CD4-positive, CD25-positive, alpha-beta regulatory T cell (primary cell): Measurements from ENCODE around the gene PIH1D2. TPM values are rescaled to one million over a fixed set of nuclear protein-coding genes. Genes with fewer than 3 reads are reported as not detected.
"Not testable (repeated sequence)": the region's sequence is repeated elsewhere in the genome, so short reads cannot be mapped to it uniquely, and the experiment has no call there.

Experiments used
- ATAC-seq, 2 donors: fragments of 150-1000 bp; cut with Tn5 transposase; one replicate each; pipeline ENCODE4 v1.10.0; 2021; ENCODE audit warnings: low read depth in 2 of 2, moderate number of reproducible peaks in 2 of 2, moderate library complexity in 1 of 2
- DNase-seq, 3 donors: peaks; one replicate each; pipeline versions ENCODE4 v3.0.0 to v3.0.0-alpha.2; 2012 to 2022; ENCODE audit warnings: mixed read lengths in 1 of 3
- H3K27ac ChIP-seq: one replicate; pipeline ENCODE4 v1.7.0; 2013; ENCODE audit warnings: mild to moderate bottlenecking, low read length; ENCODE audit not compliant: insufficient read depth, poor library complexity, severe bottlenecking
- H3K27me3 ChIP-seq: one replicate; pipeline ENCODE4 v1.7.0; 2013; ENCODE audit warnings: low read length; ENCODE audit not compliant: control insufficient read depth, insufficient read depth
- H3K36me3 ChIP-seq: one replicate; pipeline ENCODE4 v1.7.0; 2013; ENCODE audit warnings: mild to moderate bottlenecking, low read length, moderate library complexity; ENCODE audit not compliant: control insufficient read depth, insufficient read depth
- H3K4me1 ChIP-seq: 2 replicates; pipeline ENCODE4 v1.7.0; 2013; ENCODE audit warnings: mild to moderate bottlenecking, low read length; ENCODE audit not compliant: insufficient read depth, control insufficient read depth, poor library complexity, severe bottlenecking
- H3K4me3 ChIP-seq: one replicate; pipeline ENCODE4 v1.7.0; 2013; ENCODE audit warnings: low read depth, mild to moderate bottlenecking, low read length, moderate library complexity
- H3K9me3 ChIP-seq, 2 experiments: 1 replicate in 1 of 2; 2 replicates in 1 of 2; pipeline ENCODE4 v1.7.0; 2013; ENCODE audit warnings: low read length in 2 of 2, mild to moderate bottlenecking in 1 of 2, moderate library complexity in 1 of 2; ENCODE audit not compliant: control insufficient read depth in 2 of 2
- H3K27ac Mint-ChIP-seq, 3 donors: one replicate each; pipeline ENCODE4 v1.8.0; 2020 to 2022; ENCODE audit warnings: mild to moderate bottlenecking in 3 of 3, mixed read lengths in 3 of 3, moderate library complexity in 2 of 3
- H3K27me3 Mint-ChIP-seq: one replicate; pipeline ENCODE4 v1.8.0; 2022; ENCODE audit warnings: mild to moderate bottlenecking, mixed read lengths
- H3K36me3 Mint-ChIP-seq: one replicate; pipeline ENCODE4 v1.8.0; 2020; ENCODE audit warnings: mixed read lengths
- H3K4me1 Mint-ChIP-seq, 4 donors: one replicate each; pipeline ENCODE4 v1.8.0; 2020 to 2022; ENCODE audit warnings: mixed read lengths in 4 of 4, mild to moderate bottlenecking in 1 of 4
- H3K4me3 Mint-ChIP-seq, 4 donors: one replicate each; pipeline ENCODE4 v1.8.0; 2020 to 2022; ENCODE audit warnings: mild to moderate bottlenecking in 4 of 4, mixed read lengths in 4 of 4, moderate library complexity in 3 of 4
- H3K9me3 Mint-ChIP-seq, 7 donors: one replicate each; pipeline ENCODE4 v1.8.0; 2020 to 2022; ENCODE audit warnings: mixed read lengths in 7 of 7, mild to moderate bottlenecking in 3 of 7, moderate library complexity in 2 of 7
- polyA plus RNA-seq, 4 donors: library from polyadenylated mRNA; unstranded; fragments of 300-500 nt; fragmentation: Illumina TruSeq; gene quantifications; one replicate each; pipeline ENCODE4 v1.2.3, GENCODE V29; 2021
- total RNA-seq: library from RNA; stranded (reverse); gene quantifications from one replicate; pipeline ENCODE4 v1.2.3, GENCODE V29; 2022

The PIH1D2 gene
- total and polyA plus RNA-seq, 5 donors from 2014 or later = 0.47 TPM; not detected in 4

DNA sequence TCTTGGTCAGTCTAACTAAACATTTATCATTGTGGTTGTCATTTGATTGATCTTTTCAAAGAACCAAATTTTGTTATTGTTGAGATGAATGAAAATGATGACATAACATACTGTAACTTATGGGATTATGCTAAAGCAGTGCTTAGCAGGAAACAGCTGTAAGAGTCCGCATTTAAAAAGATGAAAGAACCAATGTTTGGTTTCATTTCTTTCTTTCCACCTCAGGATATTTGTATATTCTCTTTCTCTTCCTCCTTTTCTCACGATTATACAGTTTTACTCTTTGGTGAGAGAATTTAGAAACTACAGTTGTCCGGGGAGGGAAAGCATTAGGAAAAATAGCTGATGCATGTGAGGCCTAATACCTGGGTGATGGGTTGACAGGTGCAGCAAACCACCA lies 23.1 kb downstream of the PIH1D2 start:
- Histone ChIP-seq H3K9me3 (no peaks in the 10 kb centered on the region), H3K27me3 (no peaks in the 10 kb centered on the region), H3K4me3 (no peak overlapping the region), H3K27ac (no peak overlapping the region), H3K36me3 (peaks cover 42% of the 10 kb centered on the region), H3K4me1 (no peaks in the 10 kb centered on the region)
- H3K36me3 Mint-ChIP-seq = peaks cover 59% of the 10 kb centered on the region
- ATAC-seq (no peak), DNase-seq (no peak)
- no peaks in the 10 kb centered on the region for H3K27me3 Mint-ChIP-seq
- no peak overlapping the region for H3K27ac Mint-ChIP-seq
- no peak overlapping the region for H3K4me3 Mint-ChIP-seq
- peaks cover 10 to 24% (median 16%) of the 10 kb centered on the region in 4 donors for H3K4me1 Mint-ChIP-seq
- H3K9me3 Mint-ChIP-seq = no peaks in the 10 kb centered on the region

DNA sequence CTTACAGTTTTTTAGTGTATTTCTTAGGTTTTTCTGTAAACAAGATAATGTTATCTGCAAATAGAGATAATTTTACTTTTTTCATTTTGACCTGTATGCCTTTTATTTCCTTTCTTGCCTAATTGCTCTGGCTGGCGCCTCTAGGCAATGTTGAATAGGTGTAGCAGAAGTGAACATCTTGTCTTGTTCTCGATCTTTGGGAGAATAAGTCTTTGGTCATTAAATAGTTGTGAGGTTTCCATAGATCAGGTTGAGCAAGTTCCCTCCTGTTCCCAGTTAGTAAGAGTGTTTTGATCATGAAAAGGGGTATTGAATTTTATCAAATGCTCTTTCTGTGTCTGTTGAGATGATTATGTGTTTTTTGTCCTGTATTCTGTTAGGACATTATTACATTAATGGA lies 24.0 kb downstream of the PIH1D2 start:
- Histone ChIP-seq H3K27ac (no peak overlapping the region), H3K27me3 (no peaks in the 10 kb centered on the region), H3K4me3 (no peak overlapping the region), H3K36me3 (peaks cover 49% of the 10 kb centered on the region), H3K9me3 (no peaks in the 10 kb centered on the region), H3K4me1 (no peaks in the 10 kb centered on the region)
- Mint-ChIP-seq H3K36me3 (peaks cover 64% of the 10 kb centered on the region), H3K27ac (no peak overlapping the region), H3K4me1 (peaks cover 10 to 24% (median 16%) of the 10 kb centered on the region in 4 donors), H3K4me3 (no peak overlapping the region), H3K9me3 (no peaks in the 10 kb centered on the region), H3K27me3 (no peaks in the 10 kb centered on the region)
- DNase-seq (no peak), ATAC-seq (no peak)

DNA sequence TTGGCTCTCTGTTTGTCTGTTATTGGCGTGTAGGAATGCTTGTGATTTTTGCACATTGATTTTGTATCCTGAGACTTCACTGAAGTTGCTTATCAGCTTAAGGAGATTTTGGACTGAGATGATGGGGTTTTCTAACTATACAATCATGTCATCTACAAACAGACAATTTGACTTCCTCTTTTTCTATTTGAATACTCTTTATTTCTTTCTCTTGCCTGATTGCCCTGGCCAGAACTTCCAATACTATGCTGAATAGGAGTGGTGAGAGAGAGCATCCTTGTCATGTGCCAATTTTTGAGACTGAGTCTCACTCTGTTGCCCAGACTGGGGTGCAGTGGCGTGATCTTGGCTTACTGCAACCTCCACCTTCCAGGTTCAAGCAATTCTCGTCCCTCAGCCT lies 25.6 kb downstream of the PIH1D2 start:
- not testable (repeated sequence) for H3K27me3 Mint-ChIP-seq, H3K27ac Mint-ChIP-seq, H3K9me3 Mint-ChIP-seq, H3K4me3 Mint-ChIP-seq, H3K27me3 ChIP-seq, ATAC-seq, DNase-seq, H3K27ac ChIP-seq, H3K4me1 ChIP-seq, H3K4me3 ChIP-seq, H3K9me3 ChIP-seq
- Mint-ChIP-seq H3K4me1 (peaks cover 10 to 24% (median 16%) of the 10 kb centered on the region in 4 donors), H3K36me3 (peaks cover 65% of the 10 kb centered on the region)
- peaks cover 58% of the 10 kb centered on the region for H3K36me3 ChIP-seq

DNA sequence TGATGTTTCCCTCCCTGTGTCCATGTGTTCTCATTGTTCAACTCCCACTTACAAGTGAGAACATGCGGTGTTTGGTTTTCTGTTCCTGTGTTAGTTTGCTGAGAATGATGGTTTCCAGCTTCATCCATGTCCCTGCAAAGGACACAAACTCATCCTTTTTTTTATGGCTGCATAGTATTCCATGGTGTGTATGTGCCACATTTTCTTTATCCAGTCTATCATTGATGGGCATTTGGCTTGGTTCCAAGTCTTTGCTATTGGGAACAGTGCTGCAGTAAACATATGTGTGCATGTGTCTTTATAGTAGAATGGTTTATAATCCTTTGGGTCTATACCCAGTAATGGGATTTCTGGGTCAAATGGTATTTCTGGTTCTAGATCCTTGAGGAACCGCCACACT lies 27.2 kb downstream of the PIH1D2 start:
- not testable (repeated sequence) for H3K27ac ChIP-seq, H3K27ac Mint-ChIP-seq, H3K4me1 ChIP-seq, H3K4me3 Mint-ChIP-seq, H3K9me3 ChIP-seq, H3K4me3 ChIP-seq, DNase-seq, H3K27me3 ChIP-seq, H3K9me3 Mint-ChIP-seq, H3K27me3 Mint-ChIP-seq, ATAC-seq
- Mint-ChIP-seq H3K36me3 (peaks cover 65% of the 10 kb centered on the region), H3K4me1 (peaks cover 10 to 31% (median 17%) of the 10 kb centered on the region in 4 donors)
- peaks cover 52% of the 10 kb centered on the region for H3K36me3 ChIP-seq

DNA sequence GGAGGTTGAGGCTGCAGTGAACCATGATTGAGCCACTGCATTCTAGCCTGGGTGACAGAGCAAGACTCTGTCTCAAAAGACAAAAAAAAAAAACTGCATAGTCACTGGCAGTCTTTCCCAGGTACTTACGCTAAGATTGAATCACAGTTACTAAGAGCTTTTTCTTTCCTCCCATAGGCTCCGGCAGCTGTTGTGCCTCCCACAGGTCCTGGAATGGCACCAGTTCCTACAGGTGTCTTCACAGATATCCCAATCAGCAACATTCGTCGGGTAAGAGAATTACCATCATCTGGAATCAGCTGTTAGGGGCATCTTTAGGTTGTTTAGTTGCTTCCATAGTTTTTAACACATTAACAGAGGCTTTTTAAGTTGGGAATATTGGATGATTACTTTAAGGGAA lies 28.9 kb downstream of the PIH1D2 start:
- Histone ChIP-seq H3K36me3 (peaks cover 51% of the 10 kb centered on the region), H3K27me3 (no peaks in the 10 kb centered on the region), H3K4me1 (no peaks in the 10 kb centered on the region), H3K4me3 (no peak overlapping the region), H3K9me3 (no peaks in the 10 kb centered on the region), H3K27ac (no peak overlapping the region)
- Mint-ChIP-seq H3K27ac (no peak overlapping the region), H3K36me3 (peaks cover 65% of the 10 kb centered on the region), H3K27me3 (no peaks in the 10 kb centered on the region), H3K4me1 (peaks cover 9 to 30% (median 16%) of the 10 kb centered on the region in 4 donors), H3K4me3 (no peak overlapping the region), H3K9me3 (no peaks in the 10 kb centered on the region)
- DNase-seq (no peak), ATAC-seq (no peak)

DNA sequence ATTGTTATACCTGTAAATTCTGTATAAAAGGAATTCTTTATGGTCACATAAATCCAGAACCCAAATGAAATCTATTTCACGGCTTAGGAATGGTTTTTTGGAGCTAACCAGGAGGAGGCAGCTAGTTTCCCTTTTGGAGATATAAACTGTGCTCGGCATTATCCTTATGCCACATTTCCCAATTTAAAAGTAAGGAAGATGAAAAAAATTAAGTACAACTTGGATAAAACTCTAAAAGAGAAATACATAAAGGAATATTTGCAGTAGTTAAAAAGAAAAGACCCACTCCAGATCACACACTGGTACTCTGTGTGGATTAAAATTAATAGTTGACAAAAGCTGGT lies 30.9 kb downstream of the PIH1D2 start:
- Histone ChIP-seq H3K27me3 (no peaks in the 10 kb centered on the region), H3K4me1 (no peaks in the 10 kb centered on the region), H3K36me3 (peaks cover 57% of the 10 kb centered on the region), H3K27ac (no peak overlapping the region), H3K4me3 (no peak overlapping the region), H3K9me3 (no peaks in the 10 kb centered on the region)
- DNase-seq (no peak), ATAC-seq (no peak)
- Mint-ChIP-seq H3K4me1 (peaks cover 3 to 20% (median 6%) of the 10 kb centered on the region in 4 donors), H3K4me3 (no peak overlapping the region), H3K27me3 (no peaks in the 10 kb centered on the region), H3K36me3 (peaks cover 65% of the 10 kb centered on the region), H3K27ac (peak overlapping the region in 1 of 3 donors; percentile 20), H3K9me3 (no peaks in the 10 kb centered on the region)

DNA sequence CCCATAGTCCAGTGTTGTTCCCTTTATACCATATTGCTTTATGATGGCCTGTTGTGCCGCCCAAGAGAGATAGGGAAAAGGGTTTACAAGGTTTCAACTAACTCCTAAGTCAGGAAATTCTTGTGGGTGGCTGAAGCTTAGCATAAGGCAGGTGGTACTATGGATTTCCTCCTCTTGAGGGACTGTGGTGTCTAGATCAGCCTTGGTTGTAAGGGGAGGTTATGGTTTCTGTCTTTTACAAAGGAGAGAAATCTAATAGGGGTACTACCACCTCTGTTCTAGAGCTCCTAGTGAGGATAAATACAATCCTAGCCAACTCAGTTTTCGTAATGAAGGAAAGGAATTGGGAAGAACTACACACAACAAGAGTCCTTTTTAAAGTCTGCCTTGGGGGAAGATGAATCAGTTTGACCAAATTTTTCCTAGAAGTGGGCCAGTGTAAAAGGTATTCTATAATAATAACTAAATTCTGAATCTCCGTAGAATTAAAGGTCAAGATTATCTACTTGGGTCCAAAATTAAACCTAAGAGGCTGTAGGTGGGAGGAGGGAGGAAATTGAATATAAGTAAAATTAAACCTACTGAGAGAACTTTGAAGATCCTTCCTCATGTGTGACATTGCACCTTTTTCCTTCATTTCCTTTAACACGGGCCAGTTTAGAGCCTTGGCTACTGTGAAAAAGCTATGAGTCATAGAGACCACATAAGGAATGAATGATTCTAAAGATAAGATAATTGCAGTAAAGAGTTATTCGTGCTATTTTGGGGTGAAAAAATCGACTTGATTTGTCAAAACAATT lies 31.5 kb downstream of the PIH1D2 start:
- Histone ChIP-seq H3K27ac (no peak overlapping the region), H3K36me3 (peaks cover 63% of the 10 kb centered on the region), H3K4me1 (no peaks in the 10 kb centered on the region), H3K27me3 (no peaks in the 10 kb centered on the region), H3K4me3 (no peak overlapping the region), H3K9me3 (no peaks in the 10 kb centered on the region)
- H3K27me3 Mint-ChIP-seq = no peaks in the 10 kb centered on the region
- ATAC-seq (no peak), DNase-seq (no peak)
- H3K9me3 Mint-ChIP-seq = no peaks in the 10 kb centered on the region
- peaks cover 1 to 17% (median 6%) of the 10 kb centered on the region in 4 donors for H3K4me1 Mint-ChIP-seq
- H3K4me3 Mint-ChIP-seq = no peak overlapping the region
- peaks cover 60% of the 10 kb centered on the region for H3K36me3 Mint-ChIP-seq
- H3K27ac Mint-ChIP-seq = peak overlapping the region in 2 of 3 donors; percentile 16 to 20

DNA sequence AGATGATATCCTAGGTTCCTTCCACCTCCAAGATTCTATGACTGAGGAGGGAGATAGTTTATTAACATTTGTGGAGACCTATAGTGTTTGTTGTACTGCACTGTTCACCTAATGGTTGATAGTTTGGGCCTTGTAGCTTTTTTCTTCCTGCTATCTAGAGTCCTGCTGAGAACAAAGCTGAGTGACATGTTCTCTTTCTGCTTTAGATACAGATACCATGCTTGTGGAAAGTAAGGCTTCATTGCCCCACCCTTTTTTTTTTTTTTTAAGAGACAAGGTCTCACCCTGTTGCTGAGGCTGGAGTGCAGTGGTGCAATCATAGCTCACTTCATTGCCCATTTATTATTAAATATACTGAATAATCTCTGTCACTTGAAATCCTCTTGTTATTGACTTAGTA lies 36.3 kb downstream of the PIH1D2 start:
- no peak overlapping the region for H3K4me3 Mint-ChIP-seq
- H3K27me3 Mint-ChIP-seq = no peaks in the 10 kb centered on the region
- Histone ChIP-seq H3K4me1 (no peaks in the 10 kb centered on the region), H3K36me3 (peaks cover 52% of the 10 kb centered on the region), H3K9me3 (no peaks in the 10 kb centered on the region), H3K27ac (no peak overlapping the region), H3K27me3 (no peaks in the 10 kb centered on the region), H3K4me3 (no peak overlapping the region)
- H3K4me1 Mint-ChIP-seq = peaks cover 0 to 12% (median 7%) of the 10 kb centered on the region in 4 donors
- no peaks in the 10 kb centered on the region for H3K9me3 Mint-ChIP-seq
- H3K36me3 Mint-ChIP-seq = peaks cover 52% of the 10 kb centered on the region
- DNase-seq = no peak
- no peak for ATAC-seq
- peak overlapping the region in 1 of 3 donors; percentile 26 for H3K27ac Mint-ChIP-seq
